ENCODE measurements around the gene LMBRD2.

The LMBRD2 gene

DNA sequence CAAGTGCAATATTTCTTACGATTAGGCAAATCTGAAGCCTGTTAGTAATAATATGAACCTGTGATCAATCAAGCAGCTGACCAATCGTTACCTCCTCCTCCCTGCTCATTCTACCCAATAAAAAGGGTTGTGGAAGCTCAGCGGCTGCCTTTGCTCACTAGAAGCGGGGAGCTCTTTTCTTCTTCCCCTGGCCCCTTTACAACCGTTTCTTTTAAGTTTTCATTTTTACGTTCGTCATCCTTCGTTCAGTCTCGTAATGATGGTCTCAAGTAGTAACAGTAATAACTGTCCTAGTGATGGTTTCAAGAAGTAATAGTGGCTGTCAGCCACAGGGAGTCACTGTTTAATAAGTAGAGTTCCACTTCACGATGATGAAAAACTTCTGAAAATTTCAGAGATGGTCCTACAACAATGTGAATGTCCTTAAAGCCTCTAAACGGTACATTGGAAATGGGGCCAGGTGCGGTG is 91.2 kb downstream of the LMBRD2 start:
- Histone ChIP-seq H3K4me1 (ENCODE audit: insufficient read depth, low read length) (peaks cover 56% of the 10 kb centered on the region), H3K9ac (ENCODE audit: low read depth, low read length) (peak overlapping the region; percentile 58), H3K36me3 (ENCODE audit: insufficient read depth, low read length) (no peaks in the 10 kb centered on the region), H3K27me3 (ENCODE audit: insufficient read depth, low read length, poor library complexity) (no peaks in the 10 kb centered on the region), H3K79me2 (ENCODE audit: insufficient read depth, low read length) (no peaks in the 10 kb centered on the region), H3K4me2 (ENCODE audit: insufficient read depth, low read length) (peak overlapping the region; percentile 53), H3K9me3 (ENCODE audit: insufficient read depth, low read length, severe bottlenecking) (no peaks in the 10 kb centered on the region), H3K4me3 (ENCODE audit: low read depth in 1 of 2, low read length in 2 of 2) (no peak overlapping the region), H3K27ac (ENCODE audit: low read length) (peak overlapping the region; percentile 99), H2AFZ (ENCODE audit: low read depth, low read length) (no peak overlapping the region), H4K20me1 (ENCODE audit: insufficient read depth, low read length) (no peaks in the 10 kb centered on the region)
- peak; percentile 30 for DNase-seq
- peak; percentile 74 for TF ChIP-seq CTCF (IDR thresholded peaks at IDR 0.05; ENCODE audit: borderline replicate concordance, extremely low read depth, low read length, poor library complexity, severe bottlenecking)
- TF ChIP-seq EZH2 (IDR thresholded peaks at IDR 0.05; ENCODE audit: borderline replicate concordance, low read depth, low read length, severe bottlenecking): no peak
- peak; percentile 21; the same call in 1 of the 3 replicates for ATAC-seq (ENCODE audit: insufficient read depth, low read depth)

- no peaks in the 10 kb centered on the region for H4K20me1 ChIP-seq (ENCODE audit: insufficient read depth, low read length)
- H3K4me3 ChIP-seq (ENCODE audit: low read depth in 1 of 2, low read length in 2 of 2): peak overlapping the region in 1 of 2 experiments; percentile 10; a peak in 1 of 4 replicates
- H3K27me3 ChIP-seq (ENCODE audit: insufficient read depth, low read length, poor library complexity): no peaks in the 10 kb centered on the region
- no peaks in the 10 kb centered on the region for H3K79me2 ChIP-seq (ENCODE audit: insufficient read depth, low read length)
- H3K27ac ChIP-seq (ENCODE audit: low read length): peak overlapping the region; percentile 99
- peak overlapping the region; percentile 58 for H3K9ac ChIP-seq (ENCODE audit: low read depth, low read length)
- peak overlapping the region; percentile 53 for H3K4me2 ChIP-seq (ENCODE audit: insufficient read depth, low read length)
- no peaks in the 10 kb centered on the region for H3K9me3 ChIP-seq (ENCODE audit: insufficient read depth, low read length, severe bottlenecking)
- no peaks in the 10 kb centered on the region for H3K36me3 ChIP-seq (ENCODE audit: insufficient read depth, low read length)
- DNase-seq (peak; percentile 80), ATAC-seq (ENCODE audit: insufficient read depth, low read depth) (peak; percentile 84)
- peak overlapping the region; percentile 27 for H2AFZ ChIP-seq (ENCODE audit: low read depth, low read length)
- TF ChIP-seq EZH2 (IDR thresholded peaks at IDR 0.05; ENCODE audit: borderline replicate concordance, low read depth, low read length, severe bottlenecking) (no peak), CTCF (IDR thresholded peaks at IDR 0.05; ENCODE audit: borderline replicate concordance, extremely low read depth, low read length, poor library complexity, severe bottlenecking) (no peak)
- peaks cover 62% of the 10 kb centered on the region for H3K4me1 ChIP-seq (ENCODE audit: insufficient read depth, low read length)
These were observed 91.9 kb downstream of the LMBRD2 start for GRCh38 chr5:36059571-36060419.

- Histone ChIP-seq H3K36me3 (ENCODE audit: insufficient read depth, low read length) (no peaks in the 10 kb centered on the region), H3K4me1 (ENCODE audit: insufficient read depth, low read length) (peaks cover 72% of the 10 kb centered on the region), H3K4me2 (ENCODE audit: insufficient read depth, low read length) (peak overlapping the region; percentile 53), H3K79me2 (ENCODE audit: insufficient read depth, low read length) (no peaks in the 10 kb centered on the region), H2AFZ (ENCODE audit: low read depth, low read length) (peak overlapping the region; percentile 33; the same call in 1 of the 2 replicates), H3K9ac (ENCODE audit: low read depth, low read length) (peak overlapping the region; percentile 58), H4K20me1 (ENCODE audit: insufficient read depth, low read length) (no peaks in the 10 kb centered on the region), H3K9me3 (ENCODE audit: insufficient read depth, low read length, severe bottlenecking) (no peaks in the 10 kb centered on the region), H3K27ac (ENCODE audit: low read length) (peak overlapping the region; percentile 99), H3K27me3 (ENCODE audit: insufficient read depth, low read length, poor library complexity) (no peaks in the 10 kb centered on the region), H3K4me3 (ENCODE audit: low read depth in 1 of 2, low read length in 2 of 2) (no peak overlapping the region; a peak in 1 of 4 replicates)
- no peak for DNase-seq
- TF ChIP-seq EZH2 (IDR thresholded peaks at IDR 0.05; ENCODE audit: borderline replicate concordance, low read depth, low read length, severe bottlenecking) (no peak), CTCF (IDR thresholded peaks at IDR 0.05; ENCODE audit: borderline replicate concordance, extremely low read depth, low read length, poor library complexity, severe bottlenecking) (peak; percentile 12)
- ATAC-seq (ENCODE audit: insufficient read depth, low read depth): no peak
These were observed 92.9 kb downstream of the LMBRD2 start for GRCh38 chr5:36058776-36059175.

Data from DND-41 (cell line).